ENCODE results near the gene YY1AP1.
A peak's percentile ranks its signal among the peaks of the same experiment; 100 is the strongest.

Gene YY1AP1, protein sequence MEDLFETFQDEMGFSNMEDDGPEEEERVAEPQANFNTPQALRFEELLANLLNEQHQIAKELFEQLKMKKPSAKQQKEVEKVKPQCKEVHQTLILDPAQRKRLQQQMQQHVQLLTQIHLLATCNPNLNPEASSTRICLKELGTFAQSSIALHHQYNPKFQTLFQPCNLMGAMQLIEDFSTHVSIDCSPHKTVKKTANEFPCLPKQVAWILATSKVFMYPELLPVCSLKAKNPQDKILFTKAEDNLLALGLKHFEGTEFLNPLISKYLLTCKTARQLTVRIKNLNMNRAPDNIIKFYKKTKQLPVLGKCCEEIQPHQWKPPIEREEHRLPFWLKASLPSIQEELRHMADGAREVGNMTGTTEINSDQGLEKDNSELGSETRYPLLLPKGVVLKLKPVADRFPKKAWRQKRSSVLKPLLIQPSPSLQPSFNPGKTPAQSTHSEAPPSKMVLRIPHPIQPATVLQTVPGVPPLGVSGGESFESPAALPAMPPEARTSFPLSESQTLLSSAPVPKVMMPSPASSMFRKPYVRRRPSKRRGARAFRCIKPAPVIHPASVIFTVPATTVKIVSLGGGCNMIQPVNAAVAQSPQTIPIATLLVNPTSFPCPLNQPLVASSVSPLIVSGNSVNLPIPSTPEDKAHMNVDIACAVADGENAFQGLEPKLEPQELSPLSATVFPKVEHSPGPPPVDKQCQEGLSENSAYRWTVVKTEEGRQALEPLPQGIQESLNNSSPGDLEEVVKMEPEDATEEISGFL

DNA sequence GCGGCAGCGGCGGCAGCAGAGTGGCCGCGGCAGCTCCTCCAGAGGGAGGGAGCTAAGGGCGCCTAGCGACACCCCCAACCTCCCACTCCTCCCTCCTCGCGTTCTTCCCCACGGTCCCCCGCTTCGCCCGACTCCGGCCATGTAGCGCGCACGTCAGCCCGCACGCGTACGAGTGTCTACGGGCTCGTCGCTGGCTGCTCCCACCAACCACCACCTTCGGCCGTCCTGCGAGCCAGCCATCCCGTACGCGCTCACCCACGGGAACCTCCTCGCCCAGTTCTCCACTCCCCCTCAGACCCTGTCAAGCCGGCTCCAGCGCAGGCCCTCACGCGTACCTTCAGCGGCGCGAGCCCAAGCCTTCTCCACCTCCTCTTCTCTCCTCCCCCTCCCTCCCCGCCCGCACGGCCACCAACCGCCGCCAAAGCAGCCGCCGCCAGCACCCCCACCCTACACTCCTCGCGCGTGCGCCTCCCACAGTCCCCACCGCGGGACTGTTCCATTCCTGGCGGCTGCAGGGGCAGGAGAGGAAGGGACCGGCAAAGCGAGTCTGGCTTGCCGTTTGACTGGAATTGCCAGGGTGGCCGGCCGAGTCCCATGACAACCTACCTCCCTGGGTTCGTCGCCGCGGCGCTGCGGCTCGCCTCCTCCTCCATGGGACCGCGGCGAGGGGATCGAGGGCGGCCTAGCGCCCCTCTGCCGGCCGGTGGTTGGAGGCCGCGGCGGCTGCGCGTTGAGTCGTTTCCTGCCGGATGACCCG is at the start of gene YY1AP1:
TSS of gene YY1AP1 (minus strand) at position 451 of the 757 bp plus-strand sequence. CDS start 8,338 bp downstream, outside the sequence.
- TF ChIP-seq, protein P1, sequence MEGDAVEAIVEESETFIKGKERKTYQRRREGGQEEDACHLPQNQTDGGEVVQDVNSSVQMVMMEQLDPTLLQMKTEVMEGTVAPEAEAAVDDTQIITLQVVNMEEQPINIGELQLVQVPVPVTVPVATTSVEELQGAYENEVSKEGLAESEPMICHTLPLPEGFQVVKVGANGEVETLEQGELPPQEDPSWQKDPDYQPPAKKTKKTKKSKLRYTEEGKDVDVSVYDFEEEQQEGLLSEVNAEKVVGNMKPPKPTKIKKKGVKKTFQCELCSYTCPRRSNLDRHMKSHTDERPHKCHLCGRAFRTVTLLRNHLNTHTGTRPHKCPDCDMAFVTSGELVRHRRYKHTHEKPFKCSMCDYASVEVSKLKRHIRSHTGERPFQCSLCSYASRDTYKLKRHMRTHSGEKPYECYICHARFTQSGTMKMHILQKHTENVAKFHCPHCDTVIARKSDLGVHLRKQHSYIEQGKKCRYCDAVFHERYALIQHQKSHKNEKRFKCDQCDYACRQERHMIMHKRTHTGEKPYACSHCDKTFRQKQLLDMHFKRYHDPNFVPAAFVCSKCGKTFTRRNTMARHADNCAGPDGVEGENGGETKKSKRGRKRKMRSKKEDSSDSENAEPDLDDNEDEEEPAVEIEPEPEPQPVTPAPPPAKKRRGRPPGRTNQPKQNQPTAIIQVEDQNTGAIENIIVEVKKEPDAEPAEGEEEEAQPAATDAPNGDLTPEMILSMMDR (IDR thresholded peaks at IDR 0.05), result no peak

DNA sequence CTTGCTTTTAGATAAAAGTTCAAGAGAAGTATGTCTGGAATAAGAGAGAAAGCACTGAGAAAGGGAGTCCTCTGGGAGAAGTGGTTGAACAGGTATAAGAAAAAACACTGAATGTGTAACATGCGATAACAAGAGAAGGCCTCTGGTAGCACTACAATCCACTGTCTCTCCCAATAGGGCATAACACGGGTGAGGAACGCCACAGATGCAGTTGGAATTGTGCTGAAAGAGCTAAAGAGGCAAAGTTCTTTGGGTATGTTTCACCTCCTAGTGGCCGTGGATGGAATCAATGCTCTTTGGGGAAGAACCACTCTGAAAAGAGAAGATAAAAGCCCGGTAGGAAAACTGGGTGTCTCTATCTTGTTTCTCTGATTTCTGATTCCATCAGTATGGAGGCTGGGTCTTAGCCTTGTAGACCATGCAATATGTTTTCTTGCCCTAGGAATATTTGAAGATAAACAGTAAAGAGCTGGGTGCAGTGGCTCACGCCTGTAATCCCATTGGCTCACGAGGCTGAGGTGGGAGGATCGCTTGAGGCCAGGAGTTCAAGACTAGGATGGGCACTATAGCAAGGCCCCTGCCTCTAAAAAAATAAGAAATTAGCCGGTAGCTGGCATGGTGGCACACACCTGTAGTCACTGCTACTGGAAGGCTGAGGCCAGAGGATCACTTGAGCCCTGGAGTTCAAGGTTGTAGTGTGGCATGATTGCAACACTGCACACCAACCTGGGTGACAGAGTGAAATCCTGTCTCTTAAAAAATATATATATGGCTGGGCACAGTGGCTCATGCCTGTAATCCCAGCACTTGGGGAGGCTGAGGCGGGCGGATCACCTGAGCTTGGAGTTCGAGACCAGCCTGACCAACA is 40.7 kb upstream of the YY1AP1 start:
- TF ChIP-seq, protein P1 (IDR thresholded peaks at IDR 0.05), result peak; percentile 82

DNA sequence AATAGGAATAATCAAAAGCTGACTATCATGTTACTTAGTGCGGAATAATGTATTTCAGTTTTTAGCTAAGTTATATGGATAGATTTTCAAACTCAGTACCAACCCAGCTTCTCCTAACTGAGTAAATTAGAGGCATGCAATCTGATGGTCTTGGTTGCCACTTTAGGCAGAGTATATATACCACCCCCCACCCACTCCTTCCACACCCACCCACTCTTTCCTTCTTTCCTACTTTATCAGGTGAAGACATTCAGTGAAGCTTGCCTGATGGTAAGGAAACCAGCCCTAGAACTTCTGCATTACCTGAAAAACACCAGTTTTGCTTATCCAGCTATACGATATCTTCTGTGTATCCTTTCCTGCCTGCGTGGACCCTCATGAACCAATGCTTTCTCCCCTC is 36.6 kb upstream of the YY1AP1 start:
- TF ChIP-seq, protein P1 (IDR thresholded peaks at IDR 0.05), result no peak

DNA sequence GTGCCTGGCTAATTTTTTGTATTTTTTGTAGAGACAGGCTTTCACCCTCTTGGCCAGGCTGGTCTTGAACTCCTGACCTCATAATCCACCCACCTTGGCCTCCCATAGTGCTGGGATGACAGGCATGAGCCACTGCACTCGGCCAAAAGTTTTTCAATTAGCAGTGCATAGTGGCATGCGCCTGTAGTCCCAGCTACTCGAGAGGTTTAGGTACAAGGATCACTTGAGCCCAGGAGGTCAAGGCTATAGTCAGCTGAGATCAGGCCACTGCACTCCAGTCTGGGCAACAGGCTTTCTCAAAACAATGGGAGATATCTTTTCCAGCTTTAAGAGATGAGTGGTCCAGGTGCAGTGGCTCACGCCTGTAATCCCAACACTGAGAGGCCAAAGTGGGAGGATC is 31.1 kb upstream of the YY1AP1 start:
- TF ChIP-seq, protein P1 (IDR thresholded peaks at IDR 0.05), result no peak

DNA sequence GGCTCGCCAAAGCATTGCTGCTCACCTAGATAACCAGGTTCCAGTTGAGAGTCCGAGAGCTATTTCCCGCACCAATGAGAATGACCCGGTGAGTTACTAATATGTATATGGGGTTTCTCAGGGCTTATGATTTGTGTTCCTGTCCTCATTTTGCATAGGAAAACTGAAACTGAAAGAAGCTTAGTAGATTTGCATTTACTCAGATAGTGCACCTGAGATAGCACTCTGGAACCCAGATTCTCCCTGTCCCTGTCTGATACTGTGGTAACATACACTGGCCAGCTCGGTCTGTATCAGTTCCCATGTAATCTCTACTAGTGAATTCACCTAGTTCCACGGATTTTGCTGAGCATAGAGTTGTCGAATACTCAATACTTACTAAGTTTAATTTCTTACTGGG is 28.5 kb upstream of the YY1AP1 start:
- TF ChIP-seq, protein P1 (IDR thresholded peaks at IDR 0.05), result no peak

DNA sequence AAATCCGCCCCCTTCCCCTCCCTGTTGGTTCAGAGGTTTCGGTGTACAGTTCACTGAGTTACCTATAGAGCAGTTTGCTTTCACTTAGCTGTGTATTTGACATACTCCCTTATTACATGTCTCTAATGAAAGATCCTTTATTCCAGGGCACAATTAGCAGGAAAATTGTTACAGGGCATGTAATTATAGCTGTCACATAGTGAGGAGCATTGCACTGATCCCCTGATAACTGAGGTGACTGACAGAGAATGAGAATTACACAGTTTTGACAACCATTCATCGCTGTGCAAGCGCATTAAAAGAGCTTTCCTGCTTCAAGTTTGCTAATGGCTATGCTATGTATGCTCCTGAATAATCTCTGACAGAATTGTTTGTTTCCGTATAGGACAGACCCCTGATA is 27.2 kb upstream of the YY1AP1 start:
- TF ChIP-seq, protein P1 (IDR thresholded peaks at IDR 0.05), result no peak

Measured in LNCAP (cell line).